WTC11 (cell line): ENCODE measurements around the gene GATM.

Source experiments
- AFF4 ChIP-seq: sonication (generic); formaldehyde crosslinking; IDR thresholded peaks from 2 replicates; pipeline ENCODE4 v1.8.1; 2023; ENCODE audit warnings: mild to moderate bottlenecking, missing genetic modification reagents, borderline replicate concordance
- CREB1 ChIP-seq: sonication (generic); formaldehyde crosslinking; IDR thresholded peaks from 2 replicates; pipeline ENCODE4 v1.8.0; 2023; ENCODE audit warnings: mild to moderate bottlenecking, missing genetic modification reagents
- CTCF ChIP-seq: fragments of 200-600 bp; IDR thresholded peaks from 2 replicates; pipeline ENCODE4 v1.8.0; 2022; ENCODE audit warnings: antibody characterized with exemption
- ESRRA ChIP-seq: sonication (generic); formaldehyde crosslinking; IDR thresholded peaks from 2 replicates; pipeline ENCODE4 v1.8.1; 2022; ENCODE audit warnings: mild to moderate bottlenecking, missing genetic modification reagents, borderline replicate concordance
- FOXJ3 ChIP-seq: sonication (generic); formaldehyde crosslinking; IDR thresholded peaks from 2 replicates; pipeline ENCODE4 v1.9.0; 2021; ENCODE audit warnings: missing genetic modification reagents, mild to moderate bottlenecking, borderline replicate concordance
- IRF1 ChIP-seq: sonication (generic); formaldehyde crosslinking; IDR thresholded peaks from 2 replicates; pipeline ENCODE4 v1.8.0; 2023; ENCODE audit warnings: missing genetic modification reagents
- MYBL2 ChIP-seq: sonication (generic); formaldehyde crosslinking; IDR thresholded peaks from 2 replicates; pipeline ENCODE4 v1.8.1; 2023; ENCODE audit warnings: mild to moderate bottlenecking, moderate library complexity, missing genetic modification reagents
- SMAD4 ChIP-seq: sonication (generic); formaldehyde crosslinking; IDR thresholded peaks from 2 replicates; pipeline ENCODE4 v1.8.0; 2022; ENCODE audit warnings: mild to moderate bottlenecking, missing genetic modification reagents
- SP1 ChIP-seq: sonication (generic); formaldehyde crosslinking; conservative IDR thresholded peaks from 2 replicates; pipeline ENCODE4 v1.8.1; 2022; ENCODE audit warnings: missing genetic modification reagents
- TP53 ChIP-seq: sonication (generic); formaldehyde crosslinking; IDR thresholded peaks from 2 replicates; pipeline ENCODE4 v1.8.1; 2023; ENCODE audit warnings: mild to moderate bottlenecking, missing genetic modification reagents
- ZNF232 ChIP-seq: sonication (generic); formaldehyde crosslinking; IDR thresholded peaks from 2 replicates; pipeline ENCODE4 v1.8.0; 2022; ENCODE audit warnings: mild to moderate bottlenecking, missing genetic modification reagents
- ZNF263 ChIP-seq: sonication (generic); formaldehyde crosslinking; IDR thresholded peaks from 2 replicates; pipeline ENCODE4 v1.8.1; 2022; ENCODE audit warnings: low read depth, mild to moderate bottlenecking, moderate library complexity, missing genetic modification reagents
- ZNF396 ChIP-seq: fragments of 250-450 bp; sonication (Bioruptor Pico); IDR thresholded peaks from 2 replicates; pipeline ENCODE4 v1.8.0; 2021; ENCODE audit warnings: mild to moderate bottlenecking, moderate library complexity, borderline replicate concordance
- TF ChIP-seq, protein P1 (sequence below): sonication (generic); formaldehyde crosslinking; IDR thresholded peaks from 2 replicates; pipeline ENCODE4 v1.8.0; 2022; ENCODE audit warnings: mild to moderate bottlenecking, missing genetic modification reagents

DNA sequence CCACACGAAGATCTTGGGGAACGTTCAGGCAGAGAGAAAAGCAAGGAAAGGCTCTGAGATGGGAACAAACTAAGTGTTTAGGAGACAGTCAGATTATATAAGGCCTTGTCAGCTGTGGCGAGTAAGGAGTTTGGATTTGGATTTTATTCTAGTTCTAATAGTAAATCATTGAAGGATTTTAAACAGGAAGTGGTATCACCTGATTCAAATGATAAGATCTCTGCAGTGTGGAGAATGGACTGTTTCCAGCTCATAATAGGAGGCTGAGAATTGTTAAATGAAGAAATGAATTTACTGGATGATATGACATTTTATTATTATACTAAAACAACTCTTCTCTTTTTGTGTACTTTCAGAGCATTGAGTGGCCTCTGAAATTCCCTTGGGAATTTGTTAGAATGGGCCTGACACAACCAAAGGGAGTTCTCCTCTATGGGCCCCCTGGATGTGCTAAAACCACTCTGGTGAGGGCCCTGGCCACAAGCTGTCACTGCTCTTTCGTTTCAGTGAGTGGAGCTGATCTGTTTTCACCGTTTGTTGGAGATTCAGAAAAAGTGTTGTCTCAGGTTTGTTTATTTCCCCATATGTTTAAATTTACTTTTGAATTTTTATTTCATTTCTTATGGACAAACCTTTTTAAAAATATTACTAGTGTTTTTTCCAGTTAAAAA lies 36.0 kb upstream of the GATM start:
- no peak for TF ChIP-seq MYBL2 (CRISPR knock-in tag)
- no peak for TF ChIP-seq CTCF
- TF ChIP-seq TP53 (CRISPR knock-in tag), result no peak
- TF ChIP-seq CREB1 (CRISPR knock-in tag), result no peak
- TF ChIP-seq SP1 (CRISPR knock-in tag), result no peak
- TF ChIP-seq ZNF232 (CRISPR knock-in tag), result no peak
- TF ChIP-seq, protein P1, sequence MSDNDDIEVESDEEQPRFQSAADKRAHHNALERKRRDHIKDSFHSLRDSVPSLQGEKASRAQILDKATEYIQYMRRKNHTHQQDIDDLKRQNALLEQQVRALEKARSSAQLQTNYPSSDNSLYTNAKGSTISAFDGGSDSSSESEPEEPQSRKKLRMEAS, result no peak
- TF ChIP-seq ZNF263 (CRISPR knock-in tag), result no peak
- no peak for TF ChIP-seq ZNF396 (CRISPR knock-in tag)
- no peak for TF ChIP-seq AFF4 (CRISPR knock-in tag)
- TF ChIP-seq SMAD4 (CRISPR knock-in tag), result no peak
- no peak for TF ChIP-seq ESRRA (CRISPR knock-in tag)
- TF ChIP-seq IRF1 (CRISPR knock-in tag), result no peak
- no peak for TF ChIP-seq FOXJ3
